MM.1S (cell line): Measurements from ENCODE around the gene B3GALT2.

Experiments used
- DNase-seq: peaks from one replicate; pipeline ENCODE4 v3.0.0-alpha.2; 2015
- H2AFZ ChIP-seq: fragments of 300-600 bp; sonication (generic); 2 replicates; pipeline ENCODE4 v1.6.0; 2016; ENCODE audit warnings: antibody characterized with exemption, low read length
- H3F3A ChIP-seq: fragments of 300-600 bp; sonication (generic); 2 replicates; pipeline ENCODE4 v1.6.1; 2016; ENCODE audit warnings: mild to moderate bottlenecking, antibody characterized with exemption, low read length, moderate library complexity, mixed read lengths; ENCODE audit not compliant: insufficient read depth
- H3K27ac ChIP-seq: fragments of 300-600 bp; sonication (generic); 2 replicates; pipeline ENCODE4 v1.5.1; 2016; ENCODE audit warnings: mild to moderate bottlenecking, low read length
- H3K27me3 ChIP-seq: fragments of 300-600 bp; sonication (generic); replicated peaks from 2 replicates; pipeline ENCODE4 v1.6.0; 2016; ENCODE audit warnings: low read length; ENCODE audit not compliant: insufficient read depth
- H3K36me3 ChIP-seq: fragments of 300-600 bp; sonication (generic); replicated peaks from 2 replicates; pipeline ENCODE4 v1.6.1; 2016; ENCODE audit warnings: mild to moderate bottlenecking, low read length, mixed read lengths; ENCODE audit not compliant: insufficient read depth
- H3K4me1 ChIP-seq: fragments of 300-600 bp; sonication (generic); 2 replicates; pipeline ENCODE4 v1.6.1; 2016; ENCODE audit warnings: low read length, mixed read lengths
- H3K4me2 ChIP-seq: fragments of 300-600 bp; sonication (generic); 2 replicates; pipeline ENCODE4 v1.6.0; 2016; ENCODE audit warnings: low read depth, low read length
- H3K4me3 ChIP-seq: fragments of 300-600 bp; sonication (generic); 2 replicates; pipeline ENCODE4 v1.5.1; 2016; ENCODE audit warnings: low read length, mixed read lengths
- H3K79me2 ChIP-seq: fragments of 300-600 bp; sonication (generic); 2 replicates; pipeline ENCODE4 v1.6.1; 2016; ENCODE audit warnings: mixed run types, low read length, mixed read lengths
- H3K9ac ChIP-seq: fragments of 300-600 bp; sonication (generic); 2 replicates; pipeline ENCODE4 v1.6.1; 2016; ENCODE audit warnings: low read length, mixed read lengths
- H3K9me2 ChIP-seq: fragments of 300-600 bp; sonication (generic); replicated peaks from 2 replicates; pipeline ENCODE4 v1.6.1; 2016; ENCODE audit warnings: mild to moderate bottlenecking, low read length, mixed read lengths; ENCODE audit not compliant: insufficient read depth
- H3K9me3 ChIP-seq: fragments of 300-600 bp; sonication (generic); replicated peaks from 2 replicates; pipeline ENCODE4 v1.6.1; 2016; ENCODE audit warnings: mild to moderate bottlenecking, low read length, mixed read lengths; ENCODE audit not compliant: insufficient read depth
- H4K20me1 ChIP-seq: fragments of 300-600 bp; sonication (generic); 2 replicates; pipeline ENCODE4 v1.6.1; 2016; ENCODE audit warnings: mild to moderate bottlenecking, low read length, moderate library complexity, mixed read lengths; ENCODE audit not compliant: insufficient read depth
- EZH2 ChIP-seq: fragments of 300-600 bp; sonication (generic); optimal IDR thresholded peaks from 2 replicates; pipeline ENCODE3; 2017; ENCODE audit warnings: low read depth, mild to moderate bottlenecking, antibody characterized with exemption, low read length, mixed read lengths
- EZH2phosphoT487 ChIP-seq: fragments of 300-600 bp; sonication (generic); IDR thresholded peaks from 2 replicates; pipeline ENCODE4 v1.6.1; 2018; ENCODE audit warnings: antibody characterized with exemption, low read length
- TF ChIP-seq, protein P1 (sequence below): fragments of 300-600 bp; sonication (generic); IDR thresholded peaks from 2 replicates; pipeline ENCODE4 v1.5.1; 2016; ENCODE audit warnings: antibody characterized with exemption, low read length, mixed read lengths

B3GALT2 gene

DNA sequence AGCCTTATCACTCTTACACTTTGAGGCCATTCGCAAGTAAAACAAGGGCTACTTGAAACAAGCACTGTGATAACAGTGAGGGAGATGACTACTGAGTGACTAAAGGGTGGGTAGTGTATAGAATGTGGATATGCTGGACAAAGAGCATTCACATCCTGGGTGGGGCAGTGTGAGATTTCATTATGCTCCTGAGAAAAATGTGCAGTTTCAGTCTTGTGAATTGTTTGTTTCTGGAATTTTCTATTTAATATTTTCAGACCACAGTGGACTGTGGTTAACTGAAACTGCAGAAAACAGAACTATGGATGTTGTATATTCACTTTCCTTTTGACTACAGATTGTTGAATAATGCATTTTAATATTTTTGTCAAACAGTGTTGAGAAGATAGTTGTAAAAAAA lies 25.1 kb upstream of the B3GALT2 start:
- H3K4me3 ChIP-seq = no peak overlapping the region
- peaks cover 6% of the 10 kb centered on the region; the same call in 1 of the 2 replicates for H3K79me2 ChIP-seq
- H3K4me2 ChIP-seq = peak overlapping the region; percentile 5; the same call in 1 of the 2 replicates
- H3F3A ChIP-seq = peaks cover 11% of the 10 kb centered on the region; the same call in 1 of the 2 replicates
- H2AFZ ChIP-seq = no peak overlapping the region
- peak overlapping the region; percentile 2; the same call in 1 of the 2 replicates for H3K27ac ChIP-seq
- H3K27me3 ChIP-seq = no peaks in the 10 kb centered on the region
- H3K9ac ChIP-seq = no peak overlapping the region
- H3K9me2 ChIP-seq = no peaks in the 10 kb centered on the region
- TF ChIP-seq, protein P1, sequence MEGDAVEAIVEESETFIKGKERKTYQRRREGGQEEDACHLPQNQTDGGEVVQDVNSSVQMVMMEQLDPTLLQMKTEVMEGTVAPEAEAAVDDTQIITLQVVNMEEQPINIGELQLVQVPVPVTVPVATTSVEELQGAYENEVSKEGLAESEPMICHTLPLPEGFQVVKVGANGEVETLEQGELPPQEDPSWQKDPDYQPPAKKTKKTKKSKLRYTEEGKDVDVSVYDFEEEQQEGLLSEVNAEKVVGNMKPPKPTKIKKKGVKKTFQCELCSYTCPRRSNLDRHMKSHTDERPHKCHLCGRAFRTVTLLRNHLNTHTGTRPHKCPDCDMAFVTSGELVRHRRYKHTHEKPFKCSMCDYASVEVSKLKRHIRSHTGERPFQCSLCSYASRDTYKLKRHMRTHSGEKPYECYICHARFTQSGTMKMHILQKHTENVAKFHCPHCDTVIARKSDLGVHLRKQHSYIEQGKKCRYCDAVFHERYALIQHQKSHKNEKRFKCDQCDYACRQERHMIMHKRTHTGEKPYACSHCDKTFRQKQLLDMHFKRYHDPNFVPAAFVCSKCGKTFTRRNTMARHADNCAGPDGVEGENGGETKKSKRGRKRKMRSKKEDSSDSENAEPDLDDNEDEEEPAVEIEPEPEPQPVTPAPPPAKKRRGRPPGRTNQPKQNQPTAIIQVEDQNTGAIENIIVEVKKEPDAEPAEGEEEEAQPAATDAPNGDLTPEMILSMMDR = no peak
- TF ChIP-seq EZH2phosphoT487 (no peak), EZH2 (no peak)
- H3K9me3 ChIP-seq = no peaks in the 10 kb centered on the region
- peaks cover 12% of the 10 kb centered on the region for H3K4me1 ChIP-seq
- no peaks in the 10 kb centered on the region; the same call in 1 of the 2 replicates for H4K20me1 ChIP-seq
- DNase-seq = peak; percentile 31
- H3K36me3 ChIP-seq = no peaks in the 10 kb centered on the region; the same call in 1 of the 2 replicates

DNA sequence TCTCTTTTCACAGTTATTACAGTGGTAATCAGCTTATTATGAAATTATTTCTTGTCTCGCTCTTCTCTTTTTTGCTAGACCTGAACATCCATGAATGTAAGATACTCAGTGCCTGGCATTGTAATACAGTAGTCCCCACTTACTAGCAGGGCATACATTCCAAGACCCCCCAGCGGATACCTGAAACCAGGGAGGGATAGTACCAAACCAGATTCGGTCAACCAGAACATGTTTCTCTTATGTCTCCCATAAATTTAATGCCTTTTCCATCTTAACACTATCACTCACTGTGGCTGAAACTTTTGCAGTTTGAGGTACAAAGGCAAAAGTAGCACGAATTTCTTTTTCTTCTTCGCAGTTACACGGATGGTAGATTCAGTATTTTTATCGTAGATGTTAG lies 24.6 kb upstream of the B3GALT2 start:
- Histone ChIP-seq H3F3A (peaks cover 11% of the 10 kb centered on the region; the same call in 1 of the 2 replicates), H4K20me1 (no peaks in the 10 kb centered on the region; the same call in 1 of the 2 replicates), H3K27ac (peak overlapping the region; percentile 2; the same call in 1 of the 2 replicates), H3K9ac (no peak overlapping the region), H3K79me2 (peaks cover 6% of the 10 kb centered on the region; the same call in 1 of the 2 replicates), H3K36me3 (peaks cover 4% of the 10 kb centered on the region; the same call in 1 of the 2 replicates), H3K9me2 (no peaks in the 10 kb centered on the region), H3K4me2 (peak overlapping the region; percentile 5; the same call in 1 of the 2 replicates), H3K9me3 (no peaks in the 10 kb centered on the region), H3K4me3 (no peak overlapping the region), H2AFZ (no peak overlapping the region), H3K27me3 (no peaks in the 10 kb centered on the region), H3K4me1 (peaks cover 12% of the 10 kb centered on the region)
- TF ChIP-seq, protein P1 = no peak
- TF ChIP-seq EZH2 (no peak), EZH2phosphoT487 (no peak)
- no peak for DNase-seq

DNA sequence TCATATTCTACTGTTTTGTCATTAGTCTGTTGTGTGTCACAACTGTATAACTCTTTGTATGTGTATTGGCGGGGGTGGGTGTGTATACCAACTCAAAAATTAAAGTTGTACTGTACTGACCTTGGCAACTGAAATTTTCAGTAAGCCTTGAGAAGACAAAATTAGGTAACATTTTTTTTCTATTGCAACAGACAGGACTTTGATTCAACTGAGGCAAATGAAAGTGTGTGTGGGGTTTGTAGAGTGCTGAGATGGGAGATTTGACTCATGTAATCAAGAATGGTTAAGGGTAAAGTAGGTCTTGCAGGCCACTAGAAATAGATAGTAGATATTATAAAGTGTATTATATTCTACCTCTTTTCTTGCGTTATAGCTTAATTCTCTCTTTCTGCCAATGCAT lies 14.6 kb upstream of the B3GALT2 start:
- Histone ChIP-seq H3K27ac (no peak overlapping the region), H3F3A (no peaks in the 10 kb centered on the region), H3K9me3 (no peaks in the 10 kb centered on the region), H3K4me1 (no peaks in the 10 kb centered on the region), H3K4me2 (no peak overlapping the region), H3K79me2 (peaks cover 33% of the 10 kb centered on the region), H4K20me1 (no peaks in the 10 kb centered on the region), H3K9ac (no peak overlapping the region), H3K27me3 (no peaks in the 10 kb centered on the region), H3K9me2 (no peaks in the 10 kb centered on the region), H3K36me3 (no peaks in the 10 kb centered on the region; the same call in 1 of the 2 replicates), H2AFZ (no peak overlapping the region), H3K4me3 (no peak overlapping the region)
- DNase-seq = no peak
- no peak for TF ChIP-seq EZH2phosphoT487
- no peak for TF ChIP-seq EZH2
- TF ChIP-seq, protein P1 = no peak
